UCSD-AML1 (cell line): ENCODE measurements around the gene LRRFIP1.

Experiments used
- DNase-seq: peaks from one replicate; lab custom pipeline; 2025; ENCODE audit not compliant: unreplicated experiment; lab: John Stamatoyannopoulos, UW

Gene LRRFIP1

DNA sequence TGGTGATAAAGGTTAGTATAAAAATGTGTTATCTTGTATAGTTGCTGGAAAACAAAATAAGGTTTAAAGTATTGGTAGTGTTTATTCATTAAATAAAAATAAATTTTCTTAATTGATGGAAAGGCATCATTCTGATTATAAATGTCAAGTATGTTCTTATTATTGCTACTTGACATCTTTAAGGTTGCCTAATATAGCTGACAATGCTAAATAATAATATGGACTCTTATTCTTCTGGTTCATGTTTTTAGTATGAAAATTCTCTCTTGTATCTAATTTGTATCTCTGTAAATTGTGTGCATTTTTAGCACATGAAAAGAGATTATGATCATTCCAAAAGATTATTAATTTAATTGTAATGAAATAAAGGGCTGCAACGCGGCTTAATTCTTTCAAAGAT lies 196.2 kb downstream of the LRRFIP1 start:
- DNase-seq = no peak

DNA sequence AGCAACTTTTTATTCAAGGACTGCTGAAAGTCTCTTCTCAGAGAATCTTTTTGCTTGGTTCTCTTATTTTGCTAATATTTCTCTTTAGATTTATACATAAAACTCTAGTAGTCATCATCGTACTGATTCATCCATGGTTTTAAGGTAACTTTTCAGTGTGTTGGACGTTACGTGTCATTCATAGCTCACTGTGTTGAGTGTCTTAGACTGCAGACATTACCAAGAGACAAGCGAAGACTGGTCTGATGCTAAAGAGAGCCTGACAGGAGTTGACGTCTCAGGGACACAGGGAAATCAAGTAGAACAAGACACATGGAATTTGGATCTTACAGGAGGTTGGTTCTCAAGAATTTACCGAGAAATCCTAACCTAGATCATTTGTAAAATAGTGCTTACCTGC lies 196.7 kb downstream of the LRRFIP1 start:
- no peak for DNase-seq

- DNase-seq = no peak
Measured at GRCh38 chr2:237827421-237827987, 200.1 kb downstream of the LRRFIP1 start.
